HG03060 (cell line): Measurements from ENCODE around the gene HDAC5.
"Not testable (repeated sequence)": the region's sequence is repeated elsewhere in the genome, so short reads cannot be mapped to it uniquely, and the experiment has no call there.

ENCODE experiments used
- ATAC-seq: cut with Tn5 transposase; IDR thresholded peaks from one replicate; pipeline ENCODE4 v1.9.1; 2021; ENCODE audit warnings: low read depth, moderate number of reproducible peaks; ENCODE audit not compliant: unreplicated experiment

The HDAC5 gene

GRCh38 chr17:44038604-44039011 is 84.8 kb downstream of the HDAC5 start:
- ATAC-seq = no peak

- ATAC-seq = no peak
These were observed 86.0 kb downstream of the HDAC5 start for GRCh38 chr17:44037471-44037870.

- not testable (repeated sequence) for ATAC-seq
These were observed 88.8 kb downstream of the HDAC5 start for GRCh38 chr17:44034688-44035087.

- ATAC-seq = no peak
These were observed 89.5 kb downstream of the HDAC5 start for GRCh38 chr17:44033861-44034408.

GRCh38 chr17:44030482-44030881 is 93.0 kb downstream of the HDAC5 start:
- no peak for ATAC-seq

GRCh38 chr17:44029736-44030135 is 93.7 kb downstream of the HDAC5 start:
- no peak for ATAC-seq
